Mammary epithelial cell (primary cell): ENCODE results near the gene BEST3.

Experiments used
- EZH2 ChIP-seq: IDR thresholded peaks from 2 replicates; pipeline ENCODE4 v1.6.1; 2012; ENCODE audit warnings: low read length, inconsistent platforms, borderline replicate concordance
- TF ChIP-seq, protein P1 (sequence below), 2 donors: IDR thresholded peaks in 1 of 2; conservative IDR thresholded peaks in 1 of 2; 2 replicates each; pipeline ENCODE4 v1.5.1; 2011 to 2012; ENCODE audit warnings: inconsistent platforms in 2 of 2, low read length in 2 of 2, mild to moderate bottlenecking in 2 of 2, control low read depth in 1 of 2, low read depth in 1 of 2; ENCODE audit not compliant: insufficient read depth in 1 of 2; ENCODE audit errors: extremely low read depth in 1 of 2

DNA sequence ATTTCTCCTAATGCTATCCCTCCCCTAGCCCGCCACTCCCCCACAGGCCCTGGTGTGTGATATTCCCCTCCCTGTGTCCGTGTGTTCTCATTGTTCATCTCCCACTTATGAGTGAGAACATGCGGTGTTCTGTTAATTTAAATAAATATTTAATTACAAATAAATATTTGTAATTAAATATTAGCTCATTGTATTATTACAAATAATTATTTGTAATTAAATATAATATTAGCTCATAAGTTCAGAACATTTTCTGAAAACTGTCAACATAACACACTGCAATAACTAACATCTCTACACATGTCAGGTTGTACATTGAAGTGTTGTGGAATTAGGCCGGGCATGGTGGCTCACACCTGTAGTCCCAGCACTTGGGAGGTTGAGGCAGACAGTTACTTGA, 45.0 kb upstream of the BEST3 start:
- TF ChIP-seq, protein P1, sequence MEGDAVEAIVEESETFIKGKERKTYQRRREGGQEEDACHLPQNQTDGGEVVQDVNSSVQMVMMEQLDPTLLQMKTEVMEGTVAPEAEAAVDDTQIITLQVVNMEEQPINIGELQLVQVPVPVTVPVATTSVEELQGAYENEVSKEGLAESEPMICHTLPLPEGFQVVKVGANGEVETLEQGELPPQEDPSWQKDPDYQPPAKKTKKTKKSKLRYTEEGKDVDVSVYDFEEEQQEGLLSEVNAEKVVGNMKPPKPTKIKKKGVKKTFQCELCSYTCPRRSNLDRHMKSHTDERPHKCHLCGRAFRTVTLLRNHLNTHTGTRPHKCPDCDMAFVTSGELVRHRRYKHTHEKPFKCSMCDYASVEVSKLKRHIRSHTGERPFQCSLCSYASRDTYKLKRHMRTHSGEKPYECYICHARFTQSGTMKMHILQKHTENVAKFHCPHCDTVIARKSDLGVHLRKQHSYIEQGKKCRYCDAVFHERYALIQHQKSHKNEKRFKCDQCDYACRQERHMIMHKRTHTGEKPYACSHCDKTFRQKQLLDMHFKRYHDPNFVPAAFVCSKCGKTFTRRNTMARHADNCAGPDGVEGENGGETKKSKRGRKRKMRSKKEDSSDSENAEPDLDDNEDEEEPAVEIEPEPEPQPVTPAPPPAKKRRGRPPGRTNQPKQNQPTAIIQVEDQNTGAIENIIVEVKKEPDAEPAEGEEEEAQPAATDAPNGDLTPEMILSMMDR (conservative IDR thresholded peaks at IDR 0.05 in 1 of 2, IDR thresholded peaks at IDR 0.05 in 1 of 2; ENCODE audit: extremely low read depth in 1 of 2, insufficient read depth in 1 of 2, low read depth in 1 of 2, low read length in 2 of 2), result no peak
- no peak for TF ChIP-seq EZH2
